ENCODE results near the gene TTC39B. TPM values are rescaled to one million over a fixed set of nuclear protein-coding genes. Genes with fewer than 3 reads are reported as not detected.

TTC39B gene
- total RNA-seq, 4 donors from 2014 or later, result 23.3 to 62.8 (median 38.1) TPM

DNA sequence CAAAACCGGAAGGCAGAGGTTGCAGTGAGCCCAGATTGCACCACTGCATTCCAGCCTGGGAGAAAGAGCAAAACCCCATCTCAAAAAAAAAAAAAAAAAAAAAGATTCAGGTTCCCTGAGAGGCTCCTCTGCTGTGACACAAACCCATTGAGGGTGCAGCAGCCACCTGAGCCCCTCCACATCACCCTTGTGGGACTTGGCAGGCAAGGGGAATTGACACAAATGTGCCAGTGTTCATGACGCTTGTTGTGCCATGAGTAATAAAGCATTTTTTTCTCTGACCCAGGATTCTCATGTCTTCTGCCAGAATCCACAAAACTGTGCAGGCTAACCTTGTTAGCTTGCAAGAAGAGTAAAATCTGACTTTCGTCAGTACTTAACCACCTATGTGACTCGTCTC lies 149.6 kb downstream of the TTC39B start:
- Histone ChIP-seq H3K36me3 (no peaks in the 10 kb centered on the region), H3K27ac (no peak overlapping the region), H3K4me3 (no peak overlapping the region), H3K4me1 (peaks cover 0 to 6% (median 2%) of the 10 kb centered on the region in 4 donors), H3K9me3 (no peaks in the 10 kb centered on the region), H3K27me3 (no peaks in the 10 kb centered on the region)
- no peak for DNase-seq
- 36 to 77% methylated on average over 2 to 4 of the region's 4 CpGs for WGBS, 2 donors (ENCODE audit: low coverage in 1 of 2)
- intact Hi-C loops (cut with DNase I; ENCODE audit: low total_unique reads), result no loop called here
- in situ Hi-C loops (cut with MboI; ENCODE audit: low pct_ligation_motif_present in 1 of 4, low pct_unique_long_range_greater_than_20kb in 1 of 4, low sequenced_read_pairs in 3 of 4), result no loop called here
- TF ChIP-seq EP300 (IDR thresholded peaks at IDR 0.05; ENCODE audit: low read depth), result no peak
- no peak for TF ChIP-seq CTCF (IDR thresholded peaks at IDR 0.05)
- no peak for TF ChIP-seq POLR2A (IDR thresholded peaks at IDR 0.05)

DNA sequence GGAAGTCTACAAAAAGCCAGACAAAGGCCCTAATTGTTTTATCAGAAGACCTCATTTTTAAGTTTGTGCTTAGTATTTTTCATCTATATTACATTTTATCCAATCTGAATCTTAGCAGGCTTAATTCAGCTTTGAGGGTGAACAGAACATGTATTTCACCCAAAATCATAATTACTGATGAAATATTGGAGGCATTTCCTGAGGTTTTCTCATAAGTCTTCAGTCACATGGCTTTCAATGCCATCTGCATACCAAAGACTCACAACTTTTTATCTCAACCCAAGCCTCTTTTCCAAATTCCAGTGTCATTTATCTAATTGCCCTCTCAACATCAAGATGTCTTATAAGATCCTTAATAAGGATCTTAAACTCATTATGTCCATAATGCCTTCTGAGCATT lies 150.8 kb downstream of the TTC39B start:
- H3K36me3 ChIP-seq, result no peaks in the 10 kb centered on the region
- in situ Hi-C loops (cut with MboI; ENCODE audit: low pct_ligation_motif_present in 1 of 4, low pct_unique_long_range_greater_than_20kb in 1 of 4, low sequenced_read_pairs in 3 of 4) (no loop called here), intact Hi-C loops (cut with DNase I; ENCODE audit: low total_unique reads) (no loop called here)
- no peaks in the 10 kb centered on the region for H3K9me3 ChIP-seq
- H3K27me3 ChIP-seq, result no peaks in the 10 kb centered on the region
- no peak overlapping the region for H3K4me3 ChIP-seq
- no peak for TF ChIP-seq CTCF (IDR thresholded peaks at IDR 0.05)
- no peak for TF ChIP-seq POLR2A (IDR thresholded peaks at IDR 0.05)
- no peak for TF ChIP-seq EP300 (IDR thresholded peaks at IDR 0.05; ENCODE audit: low read depth)
- TF ChIP-seq POLR2AphosphoS5 (IDR thresholded peaks at IDR 0.05), result no peak
- peak overlapping the region; percentile 10 to 57 (median 32) for H3K27ac ChIP-seq
- peaks cover 0 to 6% (median 2%) of the 10 kb centered on the region in 4 donors for H3K4me1 ChIP-seq
- DNase-seq, result no peak

DNA sequence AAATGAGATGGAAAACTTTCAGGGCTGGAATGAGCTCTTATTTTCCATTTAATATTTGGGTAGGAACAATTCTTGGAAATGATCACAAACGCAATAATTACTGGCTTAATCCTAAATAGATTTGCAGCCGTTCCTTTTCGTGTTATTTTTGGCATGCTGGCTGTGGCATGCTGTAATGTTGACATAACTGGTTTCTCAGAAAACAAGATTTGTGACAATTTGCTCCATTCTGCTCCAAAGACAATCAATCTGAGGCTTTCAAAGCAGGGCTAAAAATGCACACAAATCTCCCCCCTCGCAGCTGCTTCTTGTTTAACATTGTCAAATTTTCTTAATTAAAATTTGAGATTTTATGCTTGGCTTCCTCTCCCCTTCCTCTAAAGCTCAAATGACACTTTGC lies 151.2 kb downstream of the TTC39B start:
- no peak for TF ChIP-seq EP300 (IDR thresholded peaks at IDR 0.05; ENCODE audit: low read depth)
- peak in 1 of 3 donors; percentile 51 for TF ChIP-seq POLR2AphosphoS5 (IDR thresholded peaks at IDR 0.05)
- peaks cover 0 to 6% (median 2%) of the 10 kb centered on the region in 4 donors for H3K4me1 ChIP-seq
- H3K36me3 ChIP-seq, result no peaks in the 10 kb centered on the region
- no peaks in the 10 kb centered on the region for H3K9me3 ChIP-seq
- intact Hi-C loops (cut with DNase I; ENCODE audit: low total_unique reads), result no loop called here
- in situ Hi-C loops (cut with MboI; ENCODE audit: low pct_ligation_motif_present in 1 of 4, low pct_unique_long_range_greater_than_20kb in 1 of 4, low sequenced_read_pairs in 3 of 4), result no loop called here
- H3K4me3 ChIP-seq, result no peak overlapping the region
- H3K27ac ChIP-seq, result peak overlapping the region; percentile 10 to 57 (median 32)
- DNase-seq, result no peak
- no peaks in the 10 kb centered on the region for H3K27me3 ChIP-seq
- 18 to 27% methylated on average over 4 of the region's 4 CpGs for WGBS, 2 donors (ENCODE audit: low coverage in 1 of 2)

DNA sequence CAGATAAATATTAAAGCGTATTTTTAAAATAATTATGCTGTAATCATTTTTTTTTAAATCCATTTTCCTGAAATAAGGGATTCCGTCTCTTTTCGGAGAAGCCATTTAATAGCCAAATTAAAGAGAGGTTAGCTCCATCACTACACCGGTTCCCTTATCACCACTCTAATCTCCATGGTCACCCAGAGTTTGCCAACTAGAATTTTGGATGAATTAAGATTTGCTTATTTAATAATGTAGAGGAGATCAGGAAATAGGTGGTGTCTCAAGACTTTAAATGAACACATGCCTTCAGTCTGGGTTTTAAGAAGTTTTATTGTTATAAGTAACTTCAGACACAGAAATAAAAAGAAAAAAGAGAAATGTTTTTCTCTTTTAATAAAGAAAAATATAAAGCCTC lies 151.7 kb downstream of the TTC39B start:
- intact Hi-C loops (cut with DNase I; ENCODE audit: low total_unique reads) (no loop called here), in situ Hi-C loops (cut with MboI; ENCODE audit: low pct_ligation_motif_present in 1 of 4, low pct_unique_long_range_greater_than_20kb in 1 of 4, low sequenced_read_pairs in 3 of 4) (no loop called here)
- Histone ChIP-seq H3K27me3 (no peaks in the 10 kb centered on the region), H3K9me3 (no peaks in the 10 kb centered on the region), H3K4me3 (no peak overlapping the region), H3K36me3 (no peaks in the 10 kb centered on the region), H3K4me1 (peaks cover 0 to 6% (median 2%) of the 10 kb centered on the region in 4 donors), H3K27ac (peak overlapping the region in 3 of 4 donors; percentile 38 to 47 (median 46))
- 64 to 77% methylated on average over 4 of the region's 4 CpGs for WGBS, 2 donors (ENCODE audit: low coverage in 1 of 2)
- TF ChIP-seq POLR2AphosphoS5 (IDR thresholded peaks at IDR 0.05) (no peak), CTCF (IDR thresholded peaks at IDR 0.05) (no peak)
- DNase-seq, result no peak

GRCh38 chr9:15154677-15155076 lies 152.3 kb downstream of the TTC39B start:
- 79 to 80% methylated on average over 2 to 4 of the region's 4 CpGs for WGBS, 2 donors (ENCODE audit: low coverage in 1 of 2)
- no peak overlapping the region for H3K4me3 ChIP-seq
- H3K27ac ChIP-seq, result peak overlapping the region in 3 of 4 donors; percentile 38 to 47 (median 46)
- intact Hi-C loops (cut with DNase I; ENCODE audit: low total_unique reads), result no loop called here
- peaks cover 0 to 6% (median 2%) of the 10 kb centered on the region in 4 donors for H3K4me1 ChIP-seq
- DNase-seq, result no peak
- H3K9me3 ChIP-seq, result no peaks in the 10 kb centered on the region
- no peak for TF ChIP-seq CTCF (IDR thresholded peaks at IDR 0.05)
- TF ChIP-seq POLR2A (IDR thresholded peaks at IDR 0.05), result no peak
- TF ChIP-seq EP300 (IDR thresholded peaks at IDR 0.05; ENCODE audit: low read depth), result no peak
- TF ChIP-seq POLR2AphosphoS5 (IDR thresholded peaks at IDR 0.05), result no peak
- H3K36me3 ChIP-seq, result no peaks in the 10 kb centered on the region
- in situ Hi-C loops (cut with MboI; ENCODE audit: low pct_ligation_motif_present in 1 of 4, low pct_unique_long_range_greater_than_20kb in 1 of 4, low sequenced_read_pairs in 3 of 4), result no loop called here
- H3K27me3 ChIP-seq, result no peaks in the 10 kb centered on the region

Data from transverse colon (tissue), 4 donors.